GM23338 (cell line): ENCODE measurements around the gene NEB. TPM values are rescaled to one million over a fixed set of nuclear protein-coding genes. Genes with fewer than 3 reads are reported as not detected.
A peak's percentile ranks its signal among the peaks of the same experiment; 100 is the strongest.

Source experiments
- ATAC-seq: fragments of 200-7000 bp; cut with Tn5 transposase; 3 replicates; pipeline ENCODE4 v1.9.1; 2020
- DNase-seq: peaks from one replicate; pipeline ENCODE4 v3.0.0-alpha.2; 2015; ENCODE audit warnings: low spot score
- H2AFZ ChIP-seq: fragments of 200-600 bp; sonication (generic); 2 replicates; pipeline ENCODE4 v1.8.0; 2016; ENCODE audit warnings: antibody characterized with exemption, mild to moderate bottlenecking, moderate library complexity
- H3F3A ChIP-seq: fragments of 200-600 bp; sonication (generic); replicated peaks from 2 replicates; pipeline ENCODE4 v1.8.0; 2017; ENCODE audit warnings: antibody characterized with exemption, mixed run types, low read depth
- H3K27ac ChIP-seq: fragments of 200-600 bp; sonication (generic); 2 replicates; pipeline ENCODE4 v1.6.1; 2016; ENCODE audit warnings: low read depth
- H3K27me3 ChIP-seq: fragments of 200-600 bp; sonication (generic); 2 replicates; pipeline ENCODE4 v1.8.0; 2016; ENCODE audit warnings: mild to moderate bottlenecking, mixed run types, moderate library complexity; ENCODE audit not compliant: insufficient read depth
- H3K36me3 ChIP-seq: fragments of 200-600 bp; sonication (generic); 2 replicates; pipeline ENCODE4 v1.8.0; 2016; ENCODE audit warnings: mild to moderate bottlenecking; ENCODE audit not compliant: insufficient read depth
- H3K4me1 ChIP-seq: fragments of 200-600 bp; sonication (generic); 2 replicates; pipeline ENCODE4 v1.8.0; 2016; ENCODE audit warnings: mild to moderate bottlenecking, moderate library complexity; ENCODE audit not compliant: insufficient read depth
- H3K4me2 ChIP-seq: fragments of 200-600 bp; sonication (generic); 2 replicates; pipeline ENCODE4 v1.7.1; 2017; ENCODE audit warnings: mixed run types
- H3K4me3 ChIP-seq: fragments of 200-600 bp; sonication (generic); 2 replicates; pipeline ENCODE4 v1.6.1; 2016; ENCODE audit warnings: mixed run types
- H3K79me2 ChIP-seq: fragments of 200-600 bp; sonication (generic); replicated peaks from 2 replicates; pipeline ENCODE4 v1.8.0; 2017; ENCODE audit warnings: mild to moderate bottlenecking; ENCODE audit not compliant: insufficient read depth
- H3K9me2 ChIP-seq: fragments of 200-600 bp; sonication (generic); 2 replicates; pipeline ENCODE4 v1.8.0; 2017; ENCODE audit not compliant: insufficient read depth
- H4K20me1 ChIP-seq: fragments of 200-600 bp; sonication (generic); replicated peaks from 2 replicates; pipeline ENCODE4 v1.8.0; 2017; ENCODE audit warnings: mild to moderate bottlenecking; ENCODE audit not compliant: insufficient read depth
- H3K27ac Mint-ChIP-seq: 2 replicates; pipeline ENCODE4 v1.8.0; 2020; ENCODE audit warnings: inconsistent platforms, mild to moderate bottlenecking, moderate library complexity, mixed read lengths
- H3K27me3 Mint-ChIP-seq: 3 replicates; pipeline ENCODE4 v1.8.0; 2022; ENCODE audit warnings: low read depth, mild to moderate bottlenecking, moderate library complexity, mixed read lengths, inconsistent platforms; ENCODE audit not compliant: insufficient read depth, poor library complexity
- H3K36me3 Mint-ChIP-seq: 3 replicates; pipeline ENCODE4 v1.8.0; 2021; ENCODE audit warnings: low read depth, mild to moderate bottlenecking, inconsistent platforms, moderate library complexity, mixed read lengths
- H3K4me1 Mint-ChIP-seq: 3 replicates; pipeline ENCODE4 v1.8.0; 2020; ENCODE audit warnings: mild to moderate bottlenecking, inconsistent platforms, mixed read lengths
- H3K4me3 Mint-ChIP-seq: 3 replicates; pipeline ENCODE4 v1.8.0; 2021; ENCODE audit warnings: moderate library complexity, mild to moderate bottlenecking, inconsistent platforms, mixed read lengths
- H3K9me3 Mint-ChIP-seq: 3 replicates; pipeline ENCODE4 v1.8.0; 2020; ENCODE audit warnings: moderate library complexity, mild to moderate bottlenecking, inconsistent platforms, mixed read lengths
- CREB1 ChIP-seq: fragments of 250-450 bp; sonication (Bioruptor Pico); IDR thresholded peaks from 2 replicates; pipeline ENCODE4 v1.5.0; 2020; ENCODE audit warnings: low read depth, mild to moderate bottlenecking, moderate library complexity
- NANOG ChIP-seq: IDR thresholded peaks from 2 replicates; pipeline ENCODE4 v1.6.1; 2016; ENCODE audit warnings: antibody characterized with exemption, borderline replicate concordance
- ZNF462 ChIP-seq: fragments of 250-450 bp; sonication (Bioruptor Pico); IDR thresholded peaks from 2 replicates; pipeline ENCODE4 v1.5.0; 2020; ENCODE audit warnings: mild to moderate bottlenecking, moderate library complexity
- polyA plus RNA-seq: library from polyadenylated mRNA; unstranded; fragments of >200 nt; fragmentation: Nextera tagmentation; extraction: Ambion mirVana; gene quantifications from 2 replicates; pipeline ENCODE4 v1.2.1, GENCODE V29; 2016
- total RNA-seq: library from RNA; depleted of rRNA; stranded (reverse); fragments of >200 nt; shearing (Covaris generic); gene quantifications from 2 replicates; pipeline ENCODE4 v1.2.3, GENCODE V29; 2014
- TF ChIP-seq, protein P1 (sequence below): IDR thresholded peaks from 2 replicates; pipeline ENCODE4 v1.6.1; 2016; ENCODE audit warnings: antibody characterized with exemption
- TF ChIP-seq, protein P2 (sequence below), 2 experiments: fragments of 200-600 bp in 1 of 2; sonication (generic) in 1 of 2; conservative IDR thresholded peaks; 2 replicates each; pipeline versions ENCODE4 v1.5.1 to v1.6.1; 2016 to 2017; ENCODE audit warnings: antibody characterized with exemption in 2 of 2, low read depth in 2 of 2, mild to moderate bottlenecking in 2 of 2, moderate library complexity in 1 of 2

NEB gene
- total and polyA plus RNA-seq, 2 experiments from 2014 or later: 6.2 to 13.7 TPM

DNA sequence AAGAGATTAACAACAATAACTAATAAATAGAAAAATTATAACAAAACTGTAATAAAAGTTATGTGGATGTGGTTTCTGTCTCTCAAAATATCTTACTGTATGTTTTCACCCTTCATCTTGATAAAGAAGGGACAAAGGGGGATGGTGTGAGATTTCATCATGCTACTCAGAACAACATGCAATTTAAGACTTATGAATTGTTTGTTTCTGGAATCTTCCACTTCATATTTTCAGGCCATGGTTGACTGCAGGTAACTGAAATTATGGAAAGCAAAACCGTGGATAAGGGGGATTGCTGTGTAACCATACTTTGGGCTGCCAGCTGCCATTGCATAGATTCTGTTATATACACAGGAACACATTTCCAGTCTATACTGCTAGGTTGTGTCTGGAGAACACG lies 45.6 kb downstream of the NEB start:
- H3K27ac ChIP-seq: no peak overlapping the region
- no peak overlapping the region for H2AFZ ChIP-seq
- TF ChIP-seq NANOG (no peak), ZNF462 (CRISPR knock-in tag) (no peak)
- TF ChIP-seq, protein P1, sequence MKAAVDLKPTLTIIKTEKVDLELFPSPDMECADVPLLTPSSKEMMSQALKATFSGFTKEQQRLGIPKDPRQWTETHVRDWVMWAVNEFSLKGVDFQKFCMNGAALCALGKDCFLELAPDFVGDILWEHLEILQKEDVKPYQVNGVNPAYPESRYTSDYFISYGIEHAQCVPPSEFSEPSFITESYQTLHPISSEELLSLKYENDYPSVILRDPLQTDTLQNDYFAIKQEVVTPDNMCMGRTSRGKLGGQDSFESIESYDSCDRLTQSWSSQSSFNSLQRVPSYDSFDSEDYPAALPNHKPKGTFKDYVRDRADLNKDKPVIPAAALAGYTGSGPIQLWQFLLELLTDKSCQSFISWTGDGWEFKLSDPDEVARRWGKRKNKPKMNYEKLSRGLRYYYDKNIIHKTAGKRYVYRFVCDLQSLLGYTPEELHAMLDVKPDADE: no peak
- H3K4me2 ChIP-seq: no peak overlapping the region
- Mint-ChIP-seq H3K9me3 (no peaks in the 10 kb centered on the region), H3K36me3 (no peaks in the 10 kb centered on the region), H3K27ac (no peak overlapping the region), H3K27me3 (no peaks in the 10 kb centered on the region), H3K4me3 (no peak overlapping the region), H3K4me1 (peaks cover 10% of the 10 kb centered on the region; the same call in 2 of the 3 replicates)
- no peaks in the 10 kb centered on the region for H3K9me2 ChIP-seq
- H3F3A ChIP-seq: no peaks in the 10 kb centered on the region
- H3K36me3 ChIP-seq: no peaks in the 10 kb centered on the region
- H3K4me3 ChIP-seq: no peak overlapping the region
- no peaks in the 10 kb centered on the region for H3K27me3 ChIP-seq
- DNase-seq (no peak), ATAC-seq (no peak)
- no peaks in the 10 kb centered on the region for H3K4me1 ChIP-seq
- H3K79me2 ChIP-seq: no peaks in the 10 kb centered on the region
- H4K20me1 ChIP-seq: no peaks in the 10 kb centered on the region

DNA sequence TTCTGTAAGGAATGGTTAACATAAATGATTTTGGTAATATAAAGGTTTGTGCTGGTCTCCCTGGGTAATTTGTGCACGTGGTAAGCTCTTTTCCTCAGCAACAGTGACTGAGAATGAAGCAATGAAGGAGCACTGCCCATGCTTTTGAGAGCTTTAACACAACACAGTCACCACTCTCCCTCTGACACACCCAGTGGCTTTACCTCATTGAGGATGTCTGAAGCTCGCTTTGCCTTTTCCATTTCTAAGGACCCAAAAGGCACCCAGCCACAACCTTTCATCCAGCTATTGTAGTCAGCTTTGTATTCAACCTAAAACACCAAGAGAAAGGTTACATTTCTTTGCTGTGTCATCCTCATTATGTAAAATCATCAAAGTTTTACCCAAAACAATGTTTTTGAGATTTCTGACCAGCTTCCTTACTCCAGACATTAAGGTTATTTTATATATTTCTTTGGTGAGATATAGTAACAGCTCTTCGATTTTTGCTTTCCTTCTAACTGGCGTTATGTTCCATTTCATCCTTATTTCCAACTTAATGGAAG lies 51.7 kb downstream of the NEB start:
- no peak overlapping the region for H2AFZ ChIP-seq
- Mint-ChIP-seq H3K27me3 (peaks cover 3% of the 10 kb centered on the region), H3K27ac (0 out of 2 replicates have a peak overlapping the region, but pooled peaks have one; percentile 69), H3K4me3 (no peak overlapping the region), H3K9me3 (no peaks in the 10 kb centered on the region), H3K36me3 (no peaks in the 10 kb centered on the region), H3K4me1 (peaks cover 15% of the 10 kb centered on the region)
- no peak overlapping the region for H3K27ac ChIP-seq
- H3K4me1 ChIP-seq: no peaks in the 10 kb centered on the region
- TF ChIP-seq NANOG: no peak
- TF ChIP-seq, protein P2, sequence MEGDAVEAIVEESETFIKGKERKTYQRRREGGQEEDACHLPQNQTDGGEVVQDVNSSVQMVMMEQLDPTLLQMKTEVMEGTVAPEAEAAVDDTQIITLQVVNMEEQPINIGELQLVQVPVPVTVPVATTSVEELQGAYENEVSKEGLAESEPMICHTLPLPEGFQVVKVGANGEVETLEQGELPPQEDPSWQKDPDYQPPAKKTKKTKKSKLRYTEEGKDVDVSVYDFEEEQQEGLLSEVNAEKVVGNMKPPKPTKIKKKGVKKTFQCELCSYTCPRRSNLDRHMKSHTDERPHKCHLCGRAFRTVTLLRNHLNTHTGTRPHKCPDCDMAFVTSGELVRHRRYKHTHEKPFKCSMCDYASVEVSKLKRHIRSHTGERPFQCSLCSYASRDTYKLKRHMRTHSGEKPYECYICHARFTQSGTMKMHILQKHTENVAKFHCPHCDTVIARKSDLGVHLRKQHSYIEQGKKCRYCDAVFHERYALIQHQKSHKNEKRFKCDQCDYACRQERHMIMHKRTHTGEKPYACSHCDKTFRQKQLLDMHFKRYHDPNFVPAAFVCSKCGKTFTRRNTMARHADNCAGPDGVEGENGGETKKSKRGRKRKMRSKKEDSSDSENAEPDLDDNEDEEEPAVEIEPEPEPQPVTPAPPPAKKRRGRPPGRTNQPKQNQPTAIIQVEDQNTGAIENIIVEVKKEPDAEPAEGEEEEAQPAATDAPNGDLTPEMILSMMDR (conservative IDR thresholded peaks at IDR 0.05; ENCODE audit: low read depth in 2 of 2): no peak
- TF ChIP-seq CREB1 (CRISPR knock-in tag): no peak
- no peaks in the 10 kb centered on the region for H3K9me2 ChIP-seq
- no peaks in the 10 kb centered on the region for H3F3A ChIP-seq
- H3K36me3 ChIP-seq: no peaks in the 10 kb centered on the region
- DNase-seq: no peak
- H4K20me1 ChIP-seq: no peaks in the 10 kb centered on the region
- H3K79me2 ChIP-seq: no peaks in the 10 kb centered on the region
- H3K4me3 ChIP-seq: no peak overlapping the region
- ATAC-seq: peak; percentile 68
- H3K4me2 ChIP-seq: no peak overlapping the region
- no peaks in the 10 kb centered on the region for H3K27me3 ChIP-seq
